ENCODE data around the gene FHOD3.
A peak's percentile ranks its signal among the peaks of the same experiment; 100 is the strongest.

Gene FHOD3

GRCh38 chr18:36559149-36559857 lies 261.8 kb downstream of the FHOD3 start:
- no peak for FAIRE-seq
- TF ChIP-seq POLR2AphosphoS5 (IDR thresholded peaks at IDR 0.05; ENCODE audit: low read depth, low read length) (no peak), POLR2A (IDR thresholded peaks at IDR 0.05; ENCODE audit: low read depth, low read length) (no peak), TAF1 (IDR thresholded peaks at IDR 0.05; ENCODE audit: borderline replicate concordance, low read depth, low read length) (no peak)

GRCh38 chr18:36560187-36560586 lies 262.7 kb downstream of the FHOD3 start:
- no peak for FAIRE-seq
- no peak for DNase-seq (ENCODE audit: insufficient read length)
- TF ChIP-seq POLR2AphosphoS5 (IDR thresholded peaks at IDR 0.05; ENCODE audit: low read depth, low read length) (no peak), TAF1 (IDR thresholded peaks at IDR 0.05; ENCODE audit: borderline replicate concordance, low read depth, low read length) (no peak), POLR2A (IDR thresholded peaks at IDR 0.05; ENCODE audit: low read depth, low read length) (no peak)

More at GRCh38 chr18:36559149-36559857, 261.8 kb downstream of the FHOD3 start:
- no peak for DNase-seq (ENCODE audit: insufficient read length)

GRCh38 chr18:36561046-36561445 lies 263.5 kb downstream of the FHOD3 start:
- TF ChIP-seq TAF1 (IDR thresholded peaks at IDR 0.05; ENCODE audit: borderline replicate concordance, low read depth, low read length), result no peak
- TF ChIP-seq POLR2AphosphoS5 (IDR thresholded peaks at IDR 0.05; ENCODE audit: low read depth, low read length), result no peak
- TF ChIP-seq POLR2A (IDR thresholded peaks at IDR 0.05; ENCODE audit: low read depth, low read length), result no peak
- DNase-seq (ENCODE audit: insufficient read length) (no peak), FAIRE-seq (no peak)

GRCh38 chr18:36564841-36565240 lies 267.3 kb downstream of the FHOD3 start:
- FAIRE-seq (no peak), DNase-seq (ENCODE audit: insufficient read length) (no peak)
- TF ChIP-seq POLR2AphosphoS5 (IDR thresholded peaks at IDR 0.05; ENCODE audit: low read depth, low read length) (no peak), TAF1 (IDR thresholded peaks at IDR 0.05; ENCODE audit: borderline replicate concordance, low read depth, low read length) (no peak), POLR2A (IDR thresholded peaks at IDR 0.05; ENCODE audit: low read depth, low read length) (no peak)

- DNase-seq (ENCODE audit: insufficient read length), result no peak
- no peak for FAIRE-seq
- no peak for TF ChIP-seq POLR2A (IDR thresholded peaks at IDR 0.05; ENCODE audit: low read depth, low read length)
- TF ChIP-seq POLR2AphosphoS5 (IDR thresholded peaks at IDR 0.05; ENCODE audit: low read depth, low read length), result no peak
- TF ChIP-seq TAF1 (IDR thresholded peaks at IDR 0.05; ENCODE audit: borderline replicate concordance, low read depth, low read length), result no peak
These were observed 270.3 kb downstream of the FHOD3 start for GRCh38 chr18:36567800-36568199.

GRCh38 chr18:36568487-36568886 lies 271.0 kb downstream of the FHOD3 start:
- TF ChIP-seq POLR2A (IDR thresholded peaks at IDR 0.05; ENCODE audit: low read depth, low read length) (no peak), TAF1 (IDR thresholded peaks at IDR 0.05; ENCODE audit: borderline replicate concordance, low read depth, low read length) (no peak), POLR2AphosphoS5 (IDR thresholded peaks at IDR 0.05; ENCODE audit: low read depth, low read length) (no peak)
- no peak for DNase-seq (ENCODE audit: insufficient read length)
- no peak for FAIRE-seq

- DNase-seq (ENCODE audit: insufficient read length) (no peak), FAIRE-seq (peak; percentile 87)
- no peak for TF ChIP-seq TAF1 (IDR thresholded peaks at IDR 0.05; ENCODE audit: borderline replicate concordance, low read depth, low read length)
- TF ChIP-seq POLR2AphosphoS5 (IDR thresholded peaks at IDR 0.05; ENCODE audit: low read depth, low read length), result no peak
These were observed 274.8 kb downstream of the FHOD3 start for GRCh38 chr18:36572135-36572856.

- no peak for TF ChIP-seq POLR2A (IDR thresholded peaks at IDR 0.05; ENCODE audit: low read depth, low read length)
- TF ChIP-seq POLR2AphosphoS5 (IDR thresholded peaks at IDR 0.05; ENCODE audit: low read depth, low read length), result no peak
- no peak for TF ChIP-seq TAF1 (IDR thresholded peaks at IDR 0.05; ENCODE audit: borderline replicate concordance, low read depth, low read length)
- FAIRE-seq (no peak), DNase-seq (ENCODE audit: insufficient read length) (no peak)
These were observed 278.8 kb downstream of the FHOD3 start for GRCh38 chr18:36576339-36576738.

- TF ChIP-seq POLR2A (IDR thresholded peaks at IDR 0.05; ENCODE audit: low read depth, low read length) (no peak), TAF1 (IDR thresholded peaks at IDR 0.05; ENCODE audit: borderline replicate concordance, low read depth, low read length) (no peak), POLR2AphosphoS5 (IDR thresholded peaks at IDR 0.05; ENCODE audit: low read depth, low read length) (no peak)
- FAIRE-seq, result no peak
- no peak for DNase-seq (ENCODE audit: insufficient read length)
These were observed 281.6 kb downstream of the FHOD3 start for GRCh38 chr18:36578871-36579710.

- TF ChIP-seq POLR2AphosphoS5 (IDR thresholded peaks at IDR 0.05; ENCODE audit: low read depth, low read length) (no peak), TAF1 (IDR thresholded peaks at IDR 0.05; ENCODE audit: borderline replicate concordance, low read depth, low read length) (no peak), POLR2A (IDR thresholded peaks at IDR 0.05; ENCODE audit: low read depth, low read length) (no peak)
- FAIRE-seq (no peak), DNase-seq (ENCODE audit: insufficient read length) (no peak)
These were observed 282.8 kb downstream of the FHOD3 start for GRCh38 chr18:36580266-36580665.

All from GM12892 (cell line).